GM12878 (cell line): ENCODE results near the gene MND1. TPM values are rescaled to one million over a fixed set of nuclear protein-coding genes. Genes with fewer than 3 reads are reported as not detected.
A peak's percentile ranks its signal among the peaks of the same experiment; 100 is the strongest.

Experiments used
- CBFB ChIP-seq: IDR thresholded peaks from 2 replicates; pipeline ENCODE4 v1.6.1; 2016; ENCODE audit warnings: antibody characterized with exemption, low read depth
- DPF2 ChIP-seq: fragments of 450-650 bp; IDR thresholded peaks from 2 replicates; pipeline ENCODE4 v1.6.1; 2017; ENCODE audit warnings: mild to moderate bottlenecking
- EED ChIP-seq: sonication (generic); IDR thresholded peaks from 2 replicates; pipeline ENCODE4 v1.6.1; 2016; ENCODE audit warnings: antibody characterized with exemption, low read depth
- ESRRA ChIP-seq: IDR thresholded peaks from 2 replicates; pipeline ENCODE4 v1.6.1; 2012; ENCODE audit warnings: mild to moderate bottlenecking, low read length, improper control_type of control experiment
- IKZF1 ChIP-seq: fragments of 450-650 bp; conservative IDR thresholded peaks from 2 replicates; pipeline ENCODE4 v1.6.1; 2017; ENCODE audit warnings: antibody characterized with exemption, mild to moderate bottlenecking
- LARP7 ChIP-seq: fragments of 450-650 bp; IDR thresholded peaks from 2 replicates; pipeline ENCODE4 v1.6.1; 2017; ENCODE audit warnings: mild to moderate bottlenecking
- MYC ChIP-seq: IDR thresholded peaks from 2 replicates; pipeline ENCODE4 v1.6.1; 2011; ENCODE audit warnings: mild to moderate bottlenecking, low read length, moderate library complexity, inconsistent platforms; ENCODE audit not compliant: insufficient read depth, insufficient replicate concordance, insufficient read length, severe bottlenecking
- NFIC ChIP-seq: IDR thresholded peaks from 2 replicates; pipeline ENCODE4 v1.6.1; 2012; ENCODE audit warnings: low read depth, mild to moderate bottlenecking, inconsistent platforms, low read length, moderate library complexity
- PBX3 ChIP-seq: IDR thresholded peaks from 2 replicates; pipeline ENCODE4 v1.6.1; 2011; ENCODE audit warnings: mild to moderate bottlenecking, low read depth, low read length, moderate library complexity; ENCODE audit not compliant: insufficient replicate concordance
- PKNOX1 ChIP-seq: fragments of 450-650 bp; IDR thresholded peaks from 2 replicates; pipeline ENCODE4 v1.6.1; 2016; ENCODE audit warnings: mild to moderate bottlenecking
- RAD51 ChIP-seq: fragments of 450-650 bp; IDR thresholded peaks from 2 replicates; pipeline ENCODE4 v1.6.1; 2016; ENCODE audit warnings: moderate library complexity, mild to moderate bottlenecking, inconsistent platforms
- RBBP5 ChIP-seq: fragments of 200-600 bp; sonication (generic); conservative IDR thresholded peaks from 2 replicates; pipeline ENCODE4 v1.6.1; 2016
- RELA ChIP-seq: fragments of 450-650 bp; IDR thresholded peaks from 2 replicates; pipeline ENCODE4 v1.8.0; 2014; ENCODE audit warnings: borderline replicate concordance; ENCODE audit not compliant: partially characterized antibody
- REST ChIP-seq: IDR thresholded peaks from 2 replicates; pipeline ENCODE4 v1.6.1; 2012; ENCODE audit warnings: mild to moderate bottlenecking, low read depth, low read length
- RFX5 ChIP-seq: IDR thresholded peaks from 2 replicates; pipeline ENCODE4 v1.6.1; 2011; ENCODE audit warnings: low read depth, low read length, improper control_type of control experiment
- SUPT20H ChIP-seq: IDR thresholded peaks from 2 replicates; pipeline ENCODE4 v1.6.1; 2011; ENCODE audit warnings: low read depth, mild to moderate bottlenecking, low read length, moderate library complexity, borderline replicate concordance; ENCODE audit not compliant: control insufficient read depth
- ZNF384 ChIP-seq: IDR thresholded peaks from 2 replicates; pipeline ENCODE4 v1.6.1; 2012; ENCODE audit warnings: low read depth, mild to moderate bottlenecking, low read length, improper control_type of control experiment, borderline replicate concordance
- polyA plus RNA-seq, 11 experiments: library from polyadenylated mRNA; depleted of rRNA in 4 of 11; unstranded in 6 of 11; stranded (reverse) in 5 of 11; fragments of >200 nt; fragmentation: Nextera tagmentation in 4 of 11; fragmentation: Illumina TruSeq in 1 of 11; extraction: Ambion mirVana in 4 of 11; extraction: Trizol in 1 of 11; gene quantifications; 1 replicate in 1 of 11; 2 replicates in 10 of 11; pipeline versions ENCODE4 v1.2.1 to v1.2.3, GENCODE V29; 2011 to 2016; ENCODE audit warnings: inconsistent platforms in 2 of 11, missing spikeins in 2 of 11, low read depth in 1 of 11
- total RNA-seq, 4 experiments: library from RNA; depleted of rRNA in 3 of 4; stranded (reverse); fragments of >200 nt in 3 of 4; fragmentation: Illumina TruSeq in 1 of 4; extraction: Trizol in 1 of 4; gene quantifications; 2 replicates each; pipeline versions ENCODE4 v1.2.1 to v1.2.3, GENCODE V29; 2013 to 2021
- TF ChIP-seq, protein P1 (sequence below): fragments of 450-650 bp; IDR thresholded peaks from 2 replicates; pipeline ENCODE4 v1.6.1; 2018; ENCODE audit warnings: mild to moderate bottlenecking, low read depth, moderate library complexity; ENCODE audit not compliant: partially characterized antibody
- TF ChIP-seq, protein P2 (sequence below): fragments of 450-650 bp; IDR thresholded peaks from 2 replicates; pipeline ENCODE4 v1.6.1; 2014; ENCODE audit warnings: mild to moderate bottlenecking

Gene MND1
- total and polyA plus RNA-seq, 10 of the 15 experiments (the other 5 are each of a cell fraction or from before 2014, with no cell fraction given): 17.7 to 58.1 (median 47.3) TPM

DNA sequence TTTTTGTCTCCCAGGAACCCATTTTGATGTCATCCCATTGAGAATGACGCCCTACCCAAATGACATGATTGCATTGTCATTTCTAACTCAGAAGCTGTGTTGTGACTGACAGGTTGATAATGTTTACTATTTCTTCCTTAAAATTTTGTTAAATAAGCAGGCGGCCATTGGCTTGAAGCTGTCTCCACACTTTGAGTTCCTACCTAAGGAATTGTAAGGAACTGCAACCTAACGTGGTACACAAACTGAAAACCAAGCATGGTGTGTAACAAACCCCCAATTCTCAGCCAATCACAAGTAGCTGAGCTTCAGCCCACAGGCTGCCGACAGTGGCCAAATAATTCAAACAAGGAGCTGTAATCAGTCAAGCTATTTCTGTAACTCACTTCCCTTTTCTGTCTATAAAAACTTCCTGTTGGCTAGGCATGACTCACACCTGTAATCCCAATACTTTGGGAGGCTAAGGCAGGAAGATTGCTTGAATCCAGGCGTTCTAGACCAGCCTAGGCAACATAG, 2.9 kb upstream of the MND1 start (continued):
- TF ChIP-seq SUPT20H (no peak), ESRRA (no peak), LARP7 (no peak), PBX3 (no peak), CBFB (no peak), PKNOX1 (peak; percentile 81), ZNF384 (no peak), RELA (no peak), NFIC (0 out of 2 replicates have a peak, but pooled peaks have one; percentile 19), IKZF1 (peak; percentile 75), EED (peak; percentile 38; the same call in 1 of the 2 replicates), RFX5 (no peak), MYC (no peak), RBBP5 (no peak), REST (no peak), DPF2 (0 out of 2 replicates have a peak, but pooled peaks have one; percentile 52), RAD51 (no peak)
- TF ChIP-seq, protein P1, sequence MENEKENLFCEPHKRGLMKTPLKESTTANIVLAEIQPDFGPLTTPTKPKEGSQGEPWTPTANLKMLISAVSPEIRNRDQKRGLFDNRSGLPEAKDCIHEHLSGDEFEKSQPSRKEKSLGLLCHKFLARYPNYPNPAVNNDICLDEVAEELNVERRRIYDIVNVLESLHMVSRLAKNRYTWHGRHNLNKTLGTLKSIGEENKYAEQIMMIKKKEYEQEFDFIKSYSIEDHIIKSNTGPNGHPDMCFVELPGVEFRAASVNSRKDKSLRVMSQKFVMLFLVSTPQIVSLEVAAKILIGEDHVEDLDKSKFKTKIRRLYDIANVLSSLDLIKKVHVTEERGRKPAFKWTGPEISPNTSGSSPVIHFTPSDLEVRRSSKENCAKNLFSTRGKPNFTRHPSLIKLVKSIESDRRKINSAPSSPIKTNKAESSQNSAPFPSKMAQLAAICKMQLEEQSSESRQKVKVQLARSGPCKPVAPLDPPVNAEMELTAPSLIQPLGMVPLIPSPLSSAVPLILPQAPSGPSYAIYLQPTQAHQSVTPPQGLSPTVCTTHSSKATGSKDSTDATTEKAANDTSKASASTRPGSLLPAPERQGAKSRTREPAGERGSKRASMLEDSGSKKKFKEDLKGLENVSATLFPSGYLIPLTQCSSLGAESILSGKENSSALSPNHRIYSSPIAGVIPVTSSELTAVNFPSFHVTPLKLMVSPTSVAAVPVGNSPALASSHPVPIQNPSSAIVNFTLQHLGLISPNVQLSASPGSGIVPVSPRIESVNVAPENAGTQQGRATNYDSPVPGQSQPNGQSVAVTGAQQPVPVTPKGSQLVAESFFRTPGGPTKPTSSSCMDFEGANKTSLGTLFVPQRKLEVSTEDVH: no peak
- TF ChIP-seq, protein P2, sequence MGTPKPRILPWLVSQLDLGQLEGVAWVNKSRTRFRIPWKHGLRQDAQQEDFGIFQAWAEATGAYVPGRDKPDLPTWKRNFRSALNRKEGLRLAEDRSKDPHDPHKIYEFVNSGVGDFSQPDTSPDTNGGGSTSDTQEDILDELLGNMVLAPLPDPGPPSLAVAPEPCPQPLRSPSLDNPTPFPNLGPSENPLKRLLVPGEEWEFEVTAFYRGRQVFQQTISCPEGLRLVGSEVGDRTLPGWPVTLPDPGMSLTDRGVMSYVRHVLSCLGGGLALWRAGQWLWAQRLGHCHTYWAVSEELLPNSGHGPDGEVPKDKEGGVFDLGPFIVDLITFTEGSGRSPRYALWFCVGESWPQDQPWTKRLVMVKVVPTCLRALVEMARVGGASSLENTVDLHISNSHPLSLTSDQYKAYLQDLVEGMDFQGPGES: no peak
